Upper lobe of right lung (tissue), 1 donor: ENCODE measurements around the gene ODF4. TPM values are rescaled to one million over a fixed set of nuclear protein-coding genes. Genes with fewer than 3 reads are reported as not detected.

Experiments
- ATAC-seq: fragments of 200-7000 bp; cut with Tn5 transposase; one replicate; pipeline ENCODE4 v1.9.1; 2020; ENCODE audit warnings: mild to moderate bottlenecking, moderate library complexity
- DNase-seq: peaks from one replicate; pipeline ENCODE4 v3.0.0-alpha.2; 2020
- H3K27ac ChIP-seq: fragments of 200-600 bp; one replicate; pipeline ENCODE4 v1.8.0; 2022
- H3K27me3 ChIP-seq: fragments of 200-600 bp; one replicate; pipeline ENCODE4 v1.8.0; 2022; ENCODE audit warnings: mild to moderate bottlenecking
- H3K36me3 ChIP-seq: fragments of 200-600 bp; one replicate; pipeline ENCODE4 v1.8.0; 2022
- H3K4me1 ChIP-seq: fragments of 200-600 bp; one replicate; pipeline ENCODE4 v1.8.0; 2022
- H3K4me3 ChIP-seq: fragments of 200-600 bp; one replicate; pipeline ENCODE4 v1.8.0; 2022; ENCODE audit warnings: mild to moderate bottlenecking
- H3K9me3 ChIP-seq: fragments of 200-600 bp; one replicate; pipeline ENCODE4 v1.8.0; 2022
- CTCF ChIP-seq: fragments of 200-600 bp; IDR thresholded peaks from one replicate; pipeline ENCODE4 v1.8.0; 2022; ENCODE audit warnings: antibody characterized with exemption
- intact Hi-C: fragments of 100-400 bp; cut with DNase I; formaldehyde crosslinking; loops from one replicate; pipeline ENCODE4 v1.11.0; 2022
- total RNA-seq: library from RNA; stranded (reverse); fragmentation: NEBNext Ultra II Directional; extraction: Animal tissue kit (Norgen Biotek cat#: 25700); gene quantifications from one replicate; pipeline ENCODE4 v1.2.1, GENCODE V29; 2021
- donor health status: DM: no; HTN: yes; CAD: no; lungs with severe emphysema.

Gene ODF4
- total RNA-seq, 1 donor from 2014 or later, result not detected

- Histone ChIP-seq H3K36me3 (peaks cover 4% of the 10 kb centered on the region), H3K4me3 (no peak overlapping the region), H3K4me1 (peaks cover 17% of the 10 kb centered on the region), H3K27me3 (no peaks in the 10 kb centered on the region), H3K9me3 (no peaks in the 10 kb centered on the region), H3K27ac (no peak overlapping the region)
- no peak for ATAC-seq
- DNase-seq, result no peak
- intact Hi-C loops, result no loop called here
- TF ChIP-seq CTCF, result no peak
Measured at GRCh38 chr17:8386841-8387240, 47.2 kb downstream of the ODF4 start.

- no peak for TF ChIP-seq CTCF
- ATAC-seq, result no peak
- Histone ChIP-seq H3K4me3 (no peak overlapping the region), H3K9me3 (no peaks in the 10 kb centered on the region), H3K27me3 (peaks cover 4% of the 10 kb centered on the region), H3K36me3 (no peaks in the 10 kb centered on the region), H3K4me1 (peaks cover 13% of the 10 kb centered on the region), H3K27ac (no peak overlapping the region)
- DNase-seq, result no peak
- intact Hi-C loops, result no loop called here
Measured at GRCh38 chr17:8387914-8388651, 48.4 kb downstream of the ODF4 start.

- Histone ChIP-seq H3K27me3 (peaks cover 36% of the 10 kb centered on the region), H3K27ac (no peak overlapping the region), H3K4me1 (no peaks in the 10 kb centered on the region), H3K9me3 (no peaks in the 10 kb centered on the region), H3K36me3 (no peaks in the 10 kb centered on the region), H3K4me3 (no peak overlapping the region)
- TF ChIP-seq CTCF, result no peak
- intact Hi-C loops, result no loop called here
- ATAC-seq (no peak), DNase-seq (no peak)
Measured at GRCh38 chr17:8391711-8392110, 52.1 kb downstream of the ODF4 start.

- DNase-seq (no peak), ATAC-seq (peak; percentile 22)
- no peaks in the 10 kb centered on the region for H3K36me3 ChIP-seq
- H3K4me1 ChIP-seq, result no peaks in the 10 kb centered on the region
- H3K27me3 ChIP-seq, result peaks cover 42% of the 10 kb centered on the region
- no peak for TF ChIP-seq CTCF
- H3K4me3 ChIP-seq, result no peak overlapping the region
- H3K9me3 ChIP-seq, result no peaks in the 10 kb centered on the region
- intact Hi-C loops, result no loop called here
- H3K27ac ChIP-seq, result no peak overlapping the region
Measured at GRCh38 chr17:8392274-8392673, 52.6 kb downstream of the ODF4 start.

- Histone ChIP-seq H3K27ac (no peak overlapping the region), H3K4me1 (no peaks in the 10 kb centered on the region), H3K4me3 (no peak overlapping the region), H3K9me3 (no peaks in the 10 kb centered on the region), H3K27me3 (peaks cover 48% of the 10 kb centered on the region), H3K36me3 (no peaks in the 10 kb centered on the region)
- intact Hi-C loops, result no loop called here
- ATAC-seq, result peak; percentile 27
- no peak for TF ChIP-seq CTCF
- no peak for DNase-seq
Measured at GRCh38 chr17:8392674-8393469, 53.2 kb downstream of the ODF4 start.
